ENCODE data around the gene ITPRID1.

DNA sequence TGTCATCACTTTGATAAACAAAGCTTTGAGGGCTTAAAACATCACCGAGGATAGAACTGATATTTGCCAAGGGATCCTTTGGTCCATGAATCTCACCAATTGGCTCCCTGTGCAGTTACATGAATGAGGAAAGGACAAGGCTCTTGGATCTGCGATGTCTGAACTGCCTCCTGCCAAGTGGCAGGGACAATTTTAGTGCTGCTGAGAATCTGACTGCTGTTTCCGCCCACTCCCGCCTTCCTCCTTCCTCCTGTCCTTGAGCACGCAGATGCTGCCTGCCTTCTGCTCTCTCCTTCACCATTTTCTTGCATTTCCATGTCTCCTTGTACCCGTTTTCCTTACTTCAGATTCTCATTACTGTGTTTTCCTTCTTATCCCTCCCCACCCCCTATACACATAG lies 26.8 kb upstream of the ITPRID1 start:
- TF ChIP-seq, protein P1, sequence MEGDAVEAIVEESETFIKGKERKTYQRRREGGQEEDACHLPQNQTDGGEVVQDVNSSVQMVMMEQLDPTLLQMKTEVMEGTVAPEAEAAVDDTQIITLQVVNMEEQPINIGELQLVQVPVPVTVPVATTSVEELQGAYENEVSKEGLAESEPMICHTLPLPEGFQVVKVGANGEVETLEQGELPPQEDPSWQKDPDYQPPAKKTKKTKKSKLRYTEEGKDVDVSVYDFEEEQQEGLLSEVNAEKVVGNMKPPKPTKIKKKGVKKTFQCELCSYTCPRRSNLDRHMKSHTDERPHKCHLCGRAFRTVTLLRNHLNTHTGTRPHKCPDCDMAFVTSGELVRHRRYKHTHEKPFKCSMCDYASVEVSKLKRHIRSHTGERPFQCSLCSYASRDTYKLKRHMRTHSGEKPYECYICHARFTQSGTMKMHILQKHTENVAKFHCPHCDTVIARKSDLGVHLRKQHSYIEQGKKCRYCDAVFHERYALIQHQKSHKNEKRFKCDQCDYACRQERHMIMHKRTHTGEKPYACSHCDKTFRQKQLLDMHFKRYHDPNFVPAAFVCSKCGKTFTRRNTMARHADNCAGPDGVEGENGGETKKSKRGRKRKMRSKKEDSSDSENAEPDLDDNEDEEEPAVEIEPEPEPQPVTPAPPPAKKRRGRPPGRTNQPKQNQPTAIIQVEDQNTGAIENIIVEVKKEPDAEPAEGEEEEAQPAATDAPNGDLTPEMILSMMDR (conservative IDR thresholded peaks at IDR 0.05; ENCODE audit: low read depth, low read length) = no peak
- no peak for TF ChIP-seq EZH2phosphoT487 (IDR thresholded peaks at IDR 0.05; ENCODE audit: borderline replicate concordance, low read length)
